GM23338 (cell line): ENCODE data around the gene TEDC2. TPM values are rescaled to one million over a fixed set of nuclear protein-coding genes. Genes with fewer than 3 reads are reported as not detected.

Experiments
- CREB1 ChIP-seq: fragments of 250-450 bp; sonication (Bioruptor Pico); IDR thresholded peaks from 2 replicates; pipeline ENCODE4 v1.5.0; 2020; ENCODE audit warnings: low read depth, mild to moderate bottlenecking, moderate library complexity
- CTCF ChIP-seq, 2 experiments: fragments of 200-600 bp in 1 of 2; sonication (generic) in 1 of 2; conservative IDR thresholded peaks; 2 replicates each; pipeline versions ENCODE4 v1.5.1 to v1.6.1; 2016 to 2017; ENCODE audit warnings: antibody characterized with exemption in 2 of 2, low read depth in 2 of 2, mild to moderate bottlenecking in 2 of 2, moderate library complexity in 1 of 2
- EZH2phosphoT487 ChIP-seq: fragments of 200-600 bp; sonication (generic); IDR thresholded peaks from one replicate; pipeline ENCODE4 v1.8.1; 2018; ENCODE audit warnings: antibody characterized with exemption; ENCODE audit not compliant: unreplicated experiment
- JUNB ChIP-seq: IDR thresholded peaks from one replicate; pipeline ENCODE4 v1.6.1; 2016; ENCODE audit warnings: antibody characterized with exemption; ENCODE audit not compliant: unreplicated experiment
- POLR2AphosphoS5 ChIP-seq: IDR thresholded peaks from 2 replicates; pipeline ENCODE4 v1.6.1; 2016; ENCODE audit warnings: antibody characterized with exemption, low read depth
- STAT1 ChIP-seq: IDR thresholded peaks from one replicate; pipeline ENCODE4 v1.6.1; 2016; ENCODE audit warnings: antibody characterized with exemption; ENCODE audit not compliant: unreplicated experiment
- ZNF114 ChIP-seq: fragments of 250-450 bp; sonication (Bioruptor Pico); IDR thresholded peaks from 2 replicates; pipeline ENCODE4 v1.5.0; 2020; ENCODE audit warnings: mild to moderate bottlenecking, moderate library complexity
- ZNF331 ChIP-seq: fragments of 250-450 bp; sonication (Bioruptor Pico); IDR thresholded peaks from 2 replicates; pipeline ENCODE4 v1.5.0; 2020; ENCODE audit warnings: low read depth, mild to moderate bottlenecking, moderate library complexity
- ZNF462 ChIP-seq: fragments of 250-450 bp; sonication (Bioruptor Pico); IDR thresholded peaks from 2 replicates; pipeline ENCODE4 v1.5.0; 2020; ENCODE audit warnings: mild to moderate bottlenecking, moderate library complexity
- polyA plus RNA-seq: library from polyadenylated mRNA; unstranded; fragments of >200 nt; fragmentation: Nextera tagmentation; extraction: Ambion mirVana; gene quantifications from 2 replicates; pipeline ENCODE4 v1.2.1, GENCODE V29; 2016
- total RNA-seq: library from RNA; depleted of rRNA; stranded (reverse); fragments of >200 nt; shearing (Covaris generic); gene quantifications from 2 replicates; pipeline ENCODE4 v1.2.3, GENCODE V29; 2014

Gene TEDC2
- total and polyA plus RNA-seq, 2 experiments from 2014 or later = 50.6 to 98.9 TPM

GRCh38 chr16:2490190-2491105, 30.5 kb downstream of the TEDC2 start (continued):
- TF ChIP-seq ZNF462 (CRISPR knock-in tag) = no peak
- TF ChIP-seq JUNB = no peak
- no peak for TF ChIP-seq STAT1
- TF ChIP-seq POLR2AphosphoS5 = no peak
- no peak for TF ChIP-seq ZNF331 (CRISPR knock-in tag)
- no peak for TF ChIP-seq CREB1 (CRISPR knock-in tag)
- TF ChIP-seq ZNF114 (CRISPR knock-in tag) = no peak
- TF ChIP-seq CTCF (conservative IDR thresholded peaks at IDR 0.05; ENCODE audit: low read depth in 2 of 2) = no peak
- no peak for TF ChIP-seq EZH2phosphoT487
